GM15510 (cell line): ENCODE results near the gene CDKN1B.

ENCODE experiments used
- POLR2A ChIP-seq: IDR thresholded peaks from 3 replicates; pipeline ENCODE4 v1.6.1; 2011; ENCODE audit warnings: borderline replicate concordance; ENCODE audit not compliant: insufficient read length; ENCODE audit errors: extremely low read depth

CDKN1B gene

GRCh38 chr12:12716793-12717585 is at the start of gene CDKN1B:
TSS of gene CDKN1B (plus strand) at chr12:12717368. CDS start at chr12:12717840, 472 bp downstream.
- TF ChIP-seq POLR2A: peak; percentile 78

DNA sequence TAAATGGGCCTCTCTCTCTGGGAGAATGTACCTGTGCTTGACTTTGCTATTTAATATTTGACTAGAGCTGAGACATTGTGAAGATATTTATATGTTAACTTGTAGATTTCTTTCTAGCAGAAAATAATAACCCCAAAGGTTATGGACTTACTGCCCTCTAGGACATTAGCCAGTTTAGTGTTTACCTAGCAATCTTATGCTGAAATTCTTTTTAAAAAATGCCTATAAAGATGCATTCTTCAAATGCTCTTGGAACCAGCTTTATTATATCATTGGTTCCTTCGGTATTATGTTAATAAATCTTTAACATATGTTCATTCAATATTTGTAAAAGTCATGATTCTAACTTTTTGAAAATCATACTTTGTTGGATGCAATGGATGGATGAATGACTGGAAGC is 49.2 kb upstream of the CDKN1B start:
- no peak for TF ChIP-seq POLR2A

DNA sequence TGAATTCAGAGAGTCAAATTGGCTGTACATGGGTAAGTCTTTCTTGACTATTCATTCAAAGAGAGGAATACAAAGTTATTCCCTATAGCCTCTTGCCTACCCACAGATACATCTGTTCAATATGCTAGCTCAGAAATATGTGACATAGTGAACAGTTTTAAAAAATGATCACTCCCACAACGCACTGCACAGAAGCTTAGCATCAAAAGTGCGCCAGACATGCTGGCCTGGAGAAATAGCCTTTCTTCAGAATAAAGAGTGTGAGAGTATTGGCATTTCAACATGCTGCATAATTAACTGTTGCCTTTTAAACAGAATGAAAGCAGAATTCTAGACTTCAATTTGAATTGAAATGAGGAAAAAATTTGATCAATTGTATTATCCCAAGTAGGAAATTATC is 48.1 kb upstream of the CDKN1B start:
- no peak for TF ChIP-seq POLR2A

- no peak for TF ChIP-seq POLR2A
Observed at GRCh38 chr12:12671850-12672660, 45.1 kb upstream of the CDKN1B start.

DNA sequence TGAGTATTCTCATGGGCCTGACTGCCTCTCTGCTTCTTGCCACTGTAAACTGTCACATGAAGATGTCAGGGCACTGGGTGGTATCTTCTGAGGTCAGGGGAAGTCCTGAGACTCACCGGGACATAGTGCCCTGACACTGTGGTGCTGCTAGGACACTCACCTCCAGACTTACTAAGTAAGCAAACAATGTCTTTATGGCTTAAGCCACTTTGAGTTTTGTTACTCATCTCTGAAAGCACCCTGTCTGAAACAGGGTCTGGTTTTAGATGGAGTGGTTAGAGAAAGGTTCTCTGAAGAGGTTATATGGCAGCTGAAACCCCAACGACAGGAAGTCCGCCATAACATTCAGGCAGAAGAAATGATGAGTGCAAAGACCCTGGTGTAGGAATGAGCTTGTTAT is 43.9 kb upstream of the CDKN1B start:
- TF ChIP-seq POLR2A: no peak

GRCh38 chr12:12676605-12677004 is 40.6 kb upstream of the CDKN1B start:
- TF ChIP-seq POLR2A: no peak

DNA sequence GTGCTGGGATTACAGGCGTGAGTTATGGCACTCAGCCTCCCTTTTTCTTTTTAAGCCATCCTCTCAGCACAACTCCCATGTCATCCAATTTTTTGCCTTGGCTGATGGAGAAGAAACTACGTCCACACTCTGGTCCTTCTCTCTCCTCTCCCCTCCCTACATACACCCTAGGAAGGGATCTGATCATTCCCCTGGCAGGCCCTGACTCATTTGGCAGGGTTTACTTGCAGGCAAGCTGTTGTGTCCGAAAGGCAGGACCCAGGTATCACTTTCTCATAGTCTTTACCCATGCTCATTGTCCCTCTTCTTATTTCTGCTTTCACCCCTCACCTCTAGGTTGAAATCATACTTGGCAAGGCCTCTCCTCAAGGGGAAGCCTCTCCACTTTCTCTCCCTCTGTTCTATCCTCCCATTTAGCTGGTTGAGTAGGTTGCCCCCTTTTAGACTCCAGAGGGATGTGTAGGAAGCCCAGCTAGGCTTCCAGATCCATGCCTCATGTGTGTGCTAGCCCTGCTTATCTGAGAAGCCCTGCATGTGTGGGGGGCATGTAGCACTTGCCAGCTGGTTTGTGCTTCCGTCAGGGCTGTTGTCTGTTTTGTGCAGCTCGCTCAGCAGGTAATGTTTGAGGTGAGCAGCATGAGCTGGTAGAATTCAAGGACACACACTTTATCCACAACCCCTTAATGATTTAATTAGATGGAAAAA is 36.0 kb upstream of the CDKN1B start:
- TF ChIP-seq POLR2A: no peak

- no peak for TF ChIP-seq POLR2A
Observed at GRCh38 chr12:12682284-12682683, 34.9 kb upstream of the CDKN1B start.

GRCh38 chr12:12683136-12683697 is 34.0 kb upstream of the CDKN1B start:
- no peak for TF ChIP-seq POLR2A

- TF ChIP-seq POLR2A: no peak
Observed at GRCh38 chr12:12683725-12684124, 33.4 kb upstream of the CDKN1B start.

DNA sequence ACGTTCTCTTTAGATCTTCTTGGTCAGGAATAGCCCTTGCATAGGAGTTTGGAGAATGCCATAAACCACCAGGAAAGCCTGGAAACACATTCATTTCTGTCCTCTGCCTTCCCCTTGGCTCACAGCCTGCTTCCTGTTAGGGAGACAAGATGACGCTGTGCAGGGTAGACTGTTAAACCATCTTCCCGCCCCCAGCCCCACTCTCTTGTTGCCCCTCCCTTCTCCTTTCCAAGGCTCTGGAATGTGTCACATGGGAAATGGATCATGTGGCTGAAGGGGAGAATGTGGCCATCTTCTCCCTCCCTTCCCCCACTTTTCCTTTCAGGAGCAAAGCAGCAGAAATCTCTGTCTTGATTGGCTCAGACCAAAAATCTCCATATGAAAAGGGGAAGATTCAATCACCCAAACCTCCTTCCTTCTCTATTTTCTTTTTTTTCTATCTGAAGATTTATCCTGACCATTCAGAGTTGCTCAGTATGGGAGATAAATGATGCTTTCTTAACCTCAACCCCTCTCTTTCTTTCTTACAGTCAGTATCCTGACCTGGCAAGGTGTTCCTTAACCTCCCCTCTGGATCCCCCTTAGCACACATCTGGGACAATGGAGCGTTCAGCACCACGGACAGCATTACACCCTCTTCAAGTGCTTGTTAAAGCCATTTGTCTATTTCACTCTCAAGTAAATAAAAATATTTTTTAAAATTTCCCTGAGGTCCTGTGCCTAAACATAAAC is 32.6 kb upstream of the CDKN1B start:
- TF ChIP-seq POLR2A: no peak

- TF ChIP-seq POLR2A: no peak
Observed at GRCh38 chr12:12685305-12685704, 31.9 kb upstream of the CDKN1B start.

DNA sequence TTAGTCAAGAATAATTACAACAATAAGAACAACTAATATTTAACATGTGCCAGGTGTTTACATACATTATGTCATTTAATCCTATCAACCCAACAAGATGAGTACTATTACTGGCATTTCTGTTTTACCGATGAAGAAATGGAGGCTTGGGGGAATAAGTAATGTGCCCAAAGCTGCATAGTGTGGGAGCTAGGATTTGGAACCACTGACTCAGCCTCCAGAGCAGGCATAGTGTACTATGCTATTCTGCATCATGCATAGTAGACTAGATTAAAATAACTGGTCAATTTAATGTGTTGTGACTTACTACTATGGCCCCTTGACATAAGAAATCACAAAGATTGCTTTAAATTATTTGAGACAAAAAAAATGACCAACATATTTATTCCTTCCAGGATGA is 30.7 kb upstream of the CDKN1B start:
- TF ChIP-seq POLR2A: no peak

- TF ChIP-seq POLR2A: no peak
Observed at GRCh38 chr12:12686925-12687324, 30.2 kb upstream of the CDKN1B start.
